ENCODE measurements around the gene TTC34.

TTC34 gene

GRCh38 chr1:2625311-2625710 lies 176.2 kb downstream of the TTC34 start:
- no peak for DNase-seq

GRCh38 chr1:2624735-2625300 lies 176.7 kb downstream of the TTC34 start:
- no peak for DNase-seq

- DNase-seq, result no peak
Measured at GRCh38 chr1:2623571-2624337, 177.7 kb downstream of the TTC34 start.

GRCh38 chr1:2617971-2618470 lies 183.5 kb downstream of the TTC34 start:
- DNase-seq, result no peak

- DNase-seq, result no peak
Measured at GRCh38 chr1:2614145-2614544, 187.3 kb downstream of the TTC34 start.

GRCh38 chr1:2612591-2613365 lies 188.7 kb downstream of the TTC34 start:
- DNase-seq, result no peak

- DNase-seq, result no peak
Measured at GRCh38 chr1:2611621-2612437, 189.7 kb downstream of the TTC34 start.

GRCh38 chr1:2611031-2611501 lies 190.4 kb downstream of the TTC34 start:
- DNase-seq, result peak in 1 of 6 experiments; percentile 8

- DNase-seq, result no peak
Measured at GRCh38 chr1:2610036-2610959, 191.2 kb downstream of the TTC34 start.

GRCh38 chr1:2609319-2610035 lies 192.0 kb downstream of the TTC34 start:
- no peak for DNase-seq

- DNase-seq, result no peak
Measured at GRCh38 chr1:2607641-2608091, 193.8 kb downstream of the TTC34 start.

- no peak for DNase-seq
Measured at GRCh38 chr1:2606881-2607621, 194.4 kb downstream of the TTC34 start.

GRCh38 chr1:2606396-2606880 lies 195.1 kb downstream of the TTC34 start:
- no peak for DNase-seq

- DNase-seq, result no peak
Measured at GRCh38 chr1:2605509-2606395, 195.7 kb downstream of the TTC34 start.

GRCh38 chr1:2604844-2605508 lies 196.5 kb downstream of the TTC34 start:
- no peak for DNase-seq

GRCh38 chr1:2604156-2604843 lies 197.2 kb downstream of the TTC34 start:
- DNase-seq, result no peak

- no peak for DNase-seq
Measured at GRCh38 chr1:2603521-2604155, 197.9 kb downstream of the TTC34 start.
